Daoy (cell line): ENCODE results near the gene DNASE2B. TPM values are rescaled to one million over a fixed set of nuclear protein-coding genes. Genes with fewer than 3 reads are reported as not detected.
"Not testable (repeated sequence)": the region's sequence is repeated elsewhere in the genome, so short reads cannot be mapped to it uniquely, and the experiment has no call there.

Experiments
- DNase-seq: peaks from one replicate; pipeline ENCODE4 v3.0.0-alpha.2; 2015; ENCODE audit warnings: low read depth
- total RNA-seq: library from RNA; depleted of rRNA; stranded (reverse); fragments of >200 nt; shearing (Covaris generic); gene quantifications from 2 replicates; pipeline ENCODE4 v1.2.3, GENCODE V29; 2014

Gene DNASE2B
- total RNA-seq, 1 experiment from 2014 or later = not detected

GRCh38 chr1:84412316-84412942 is 14.1 kb downstream of the DNASE2B start:
- DNase-seq = peak; percentile 87

- no peak for DNase-seq
Measured at GRCh38 chr1:84415396-84415795, 17.1 kb downstream of the DNASE2B start.

GRCh38 chr1:84422909-84423308 is 24.6 kb downstream of the DNASE2B start:
- no peak for DNase-seq

GRCh38 chr1:84424513-84425149 is 26.3 kb downstream of the DNASE2B start:
- no peak for DNase-seq

- DNase-seq = no peak
Measured at GRCh38 chr1:84425150-84425896, 27.0 kb downstream of the DNASE2B start.

- no peak for DNase-seq
Measured at GRCh38 chr1:84426376-84426775, 28.1 kb downstream of the DNASE2B start.

GRCh38 chr1:84427250-84428188 is 29.2 kb downstream of the DNASE2B start:
- peak; percentile 65 for DNase-seq

- DNase-seq = no peak
Measured at GRCh38 chr1:84428235-84428634, 30.0 kb downstream of the DNASE2B start.

- no peak for DNase-seq
Measured at GRCh38 chr1:84429231-84429630, 30.9 kb downstream of the DNASE2B start.

GRCh38 chr1:84430546-84430945 is 32.3 kb downstream of the DNASE2B start:
- no peak for DNase-seq

- DNase-seq = peak; percentile 74
Measured at GRCh38 chr1:84433258-84434080, 35.2 kb downstream of the DNASE2B start.

- DNase-seq = peak; percentile 59
Measured at GRCh38 chr1:84434081-84434769, 35.9 kb downstream of the DNASE2B start.

- no peak for DNase-seq
Measured at GRCh38 chr1:84434801-84435549, 36.7 kb downstream of the DNASE2B start.

GRCh38 chr1:84436876-84437655 is 38.8 kb downstream of the DNASE2B start:
- no peak for DNase-seq

GRCh38 chr1:84442256-84442655 is 44.0 kb downstream of the DNASE2B start:
- DNase-seq = peak; percentile 85

- DNase-seq = peak; percentile 55
Measured at GRCh38 chr1:84442747-84443646, 44.7 kb downstream of the DNASE2B start.

GRCh38 chr1:84448704-84449103 is 50.4 kb downstream of the DNASE2B start:
- not testable (repeated sequence) for DNase-seq

GRCh38 chr1:84450910-84451309 is 52.6 kb downstream of the DNASE2B start:
- no peak for DNase-seq
